Endothelial cell of umbilical vein (primary cell): ENCODE results near the gene INO80D. TPM values are rescaled to one million over a fixed set of nuclear protein-coding genes. Genes with fewer than 3 reads are reported as not detected.

ENCODE experiments used
- BruUV-seq: library from RNA; stranded (reverse); fragments of 400-500 nt; replicated peaks from 2 replicates; lab custom pipeline; 2021; lab: Mats Ljungman, UMichigan
- CTCF ChIA-PET: fragments of 300-600, 350-600 bp; sonication (Branson Sonifier 250); formaldehyde crosslinking; loops from one replicate; lab custom pipeline; 2021; ENCODE audit warnings: antibody characterized with exemption, inconsistent platforms; lab: Charles Lee
- POLR2A ChIA-PET: fragments of 300-600, 350-600 bp; sonication (Branson Sonifier 250); formaldehyde crosslinking; loops from one replicate; lab custom pipeline; 2021; ENCODE audit warnings: antibody characterized with exemption, inconsistent platforms; lab: Charles Lee
- DNase-seq: peaks from one replicate; pipeline ENCODE4 v3.0.0-alpha.2; 2011; ENCODE audit warnings: low read depth, low spot score
- FAIRE-seq: peaks from 2 replicates; lab custom pipeline; 2011; peaks lifted over from hg19 to GRCh38; lab: Jason Lieb, UNC
- H2AFZ ChIP-seq: 2 replicates; pipeline ENCODE4 v1.6.0; 2012; ENCODE audit warnings: low read depth, low read length, control low read depth, inconsistent platforms
- H3K27ac ChIP-seq: 2 replicates; pipeline ENCODE4 v1.5.1; 2011; ENCODE audit warnings: low read depth, mild to moderate bottlenecking, control low read depth, low read length, moderate library complexity; ENCODE audit not compliant: insufficient read depth
- H3K27me3 ChIP-seq, 2 experiments: 2 replicates each; pipeline versions ENCODE4 v1.6.0 to v1.6.1; 2011; ENCODE audit warnings: low read length in 2 of 2, mixed read lengths in 1 of 2; ENCODE audit not compliant: control insufficient read depth in 2 of 2, insufficient read depth in 2 of 2
- H3K36me3 ChIP-seq, 2 experiments: 2 replicates in 1 of 2; 3 replicates in 1 of 2; pipeline ENCODE4 v1.5.1; 2011; ENCODE audit warnings: low read length in 2 of 2, mild to moderate bottlenecking in 1 of 2, moderate library complexity in 1 of 2; ENCODE audit not compliant: control insufficient read depth in 2 of 2, insufficient read depth in 2 of 2; ENCODE audit errors: extremely low read depth in 1 of 2
- H3K4me1 ChIP-seq: 3 replicates; pipeline ENCODE4 v1.5.1; 2011; ENCODE audit warnings: mild to moderate bottlenecking, low read length; ENCODE audit not compliant: control insufficient read depth, insufficient read depth; ENCODE audit errors: extremely low read depth
- H3K4me2 ChIP-seq: 2 replicates; pipeline ENCODE4 v1.6.1; 2011; ENCODE audit warnings: low read length, control low read depth, mixed read lengths; ENCODE audit not compliant: insufficient read depth
- H3K4me3 ChIP-seq, 3 experiments: fragments of 200-600 bp in 1 of 3; sonication (generic), shearing (Covaris generic) in 1 of 3; replicated peaks in 1 of 3; 2 replicates each; pipeline ENCODE4 v1.5.1; 2011 to 2016; ENCODE audit warnings: control low read depth in 3 of 3, low read length in 3 of 3, mild to moderate bottlenecking in 2 of 3, inconsistent platforms in 1 of 3, low read depth in 1 of 3, moderate library complexity in 1 of 3; ENCODE audit not compliant: insufficient read depth in 1 of 3
- H3K79me2 ChIP-seq: 2 replicates; pipeline ENCODE4 v1.6.0; 2012; ENCODE audit warnings: low read length, inconsistent platforms; ENCODE audit not compliant: control insufficient read depth, insufficient read depth
- H3K9ac ChIP-seq: replicated peaks from 2 replicates; pipeline ENCODE3; 2011; ENCODE audit warnings: low read length, control low read depth; ENCODE audit not compliant: insufficient read depth; ENCODE audit errors: extremely low read depth
- H3K9me1 ChIP-seq: replicated peaks from 3 replicates; pipeline ENCODE4 v1.6.0; 2011; ENCODE audit warnings: mild to moderate bottlenecking, low read length; ENCODE audit not compliant: control insufficient read depth, insufficient read depth; ENCODE audit errors: extremely low read depth
- H3K9me3 ChIP-seq: replicated peaks from 2 replicates; pipeline ENCODE4 v1.5.1; 2012; ENCODE audit warnings: low read length, inconsistent platforms; ENCODE audit not compliant: control insufficient read depth, insufficient read depth
- H4K20me1 ChIP-seq: replicated peaks from 2 replicates; pipeline ENCODE3; 2011; ENCODE audit warnings: mild to moderate bottlenecking, low read length; ENCODE audit not compliant: control insufficient read depth, insufficient read depth; ENCODE audit errors: extremely low read depth
- CTCF ChIP-seq, 2 donors: IDR thresholded peaks; 1 replicate in 1 of 2; 2 replicates in 1 of 2; pipeline ENCODE4 v1.5.1; 2011; ENCODE audit warnings: low read length in 2 of 2, mild to moderate bottlenecking in 2 of 2, moderate library complexity in 2 of 2, control low read depth in 1 of 2, inconsistent platforms in 1 of 2, low read depth in 1 of 2; ENCODE audit not compliant: insufficient read depth in 1 of 2; ENCODE audit errors: extremely low read depth in 1 of 2
- GATA2 ChIP-seq: IDR thresholded peaks from 2 replicates; pipeline ENCODE4 v1.7.0; 2011; ENCODE audit warnings: low read depth, mild to moderate bottlenecking, moderate library complexity, mixed read lengths, low read length; ENCODE audit not compliant: insufficient read length, insufficient read depth
- JUN ChIP-seq: IDR thresholded peaks from 2 replicates; pipeline ENCODE4 v1.6.1; 2011; ENCODE audit warnings: borderline replicate concordance, low read depth; ENCODE audit not compliant: insufficient read length, insufficient read depth
- MAX ChIP-seq: IDR thresholded peaks from 2 replicates; pipeline ENCODE4 v1.6.1; 2011; ENCODE audit not compliant: insufficient read depth, insufficient read length
- MYC ChIP-seq: IDR thresholded peaks from one replicate; pipeline ENCODE4 v1.6.1; 2011; ENCODE audit warnings: mild to moderate bottlenecking, low read depth, low read length
- POLR2A ChIP-seq: IDR thresholded peaks from 2 replicates; pipeline ENCODE4 v1.6.1; 2012; ENCODE audit warnings: low read depth, mild to moderate bottlenecking, control low read depth, low read length
- POLR2AphosphoS5 ChIP-seq: IDR thresholded peaks from 2 replicates; pipeline ENCODE4 v1.6.1; 2012; ENCODE audit warnings: low read depth, mild to moderate bottlenecking, control low read depth, low read length, moderate library complexity; ENCODE audit not compliant: insufficient read depth
- dilution Hi-C: fragments of 300-500 bp; cut with MboI; formaldehyde crosslinking; loops from one replicate; pipeline ENCODE4 v1.15.0; 2019; ENCODE audit warnings: low sequenced_read_pairs; ENCODE audit not compliant: extremely low pct_ligation_motif_present
- intact Hi-C: fragments of 100-400 bp; cut with micrococcal nuclease; formaldehyde crosslinking; loops from one replicate; pipeline ENCODE4 v1.10.0; 2022
- polyA plus RNA-seq, 4 experiments: library from polyadenylated mRNA; depleted of rRNA in 3 of 4; stranded (reverse) in 3 of 4; unstranded in 1 of 4; fragments of >200 nt; gene quantifications; 2 replicates each; pipeline versions ENCODE4 v1.2.1 to v1.2.3, GENCODE V29; 2011 to 2012; ENCODE audit warnings: missing spikeins in 1 of 4
- total RNA-seq: library from RNA; stranded (reverse); gene quantifications from 2 replicates; pipeline ENCODE4 v1.2.3, GENCODE V29; 2021

The INO80D gene
- total and polyA plus RNA-seq, 2 donors (not counting 3 experiments of a cell fraction or from before 2014, with no cell fraction given) = 2.9 to 20.3 TPM

GRCh38 chr2:206098471-206098870 is 12.5 kb upstream of the INO80D start:
- DNase-seq (no peak), FAIRE-seq (no peak)
- Histone ChIP-seq H3K9ac (no peak overlapping the region), H3K79me2 (no peaks in the 10 kb centered on the region), H4K20me1 (no peaks in the 10 kb centered on the region), H3K4me1 (no peaks in the 10 kb centered on the region), H2AFZ (no peak overlapping the region), H3K4me3 (no peak overlapping the region), H3K36me3 (no peaks in the 10 kb centered on the region), H3K9me1 (no peaks in the 10 kb centered on the region), H3K27ac (no peak overlapping the region), H3K9me3 (no peaks in the 10 kb centered on the region), H3K27me3 (no peaks in the 10 kb centered on the region), H3K4me2 (no peak overlapping the region)
- ChIA-PET POLR2A (no interaction called here), CTCF (no interaction called here)
- BruUV-seq = no TSS peak
- dilution Hi-C loops = no loop called here
- intact Hi-C loops = no loop called here
- TF ChIP-seq POLR2A (no peak), CTCF (IDR thresholded peaks at IDR 0.05; ENCODE audit: extremely low read depth in 1 of 2, insufficient read depth in 1 of 2, low read depth in 1 of 2, low read length in 2 of 2) (no peak)

- intact Hi-C loops = no loop called here
- BruUV-seq = no TSS peak
- Histone ChIP-seq H3K36me3 (no peaks in the 10 kb centered on the region), H3K4me1 (no peaks in the 10 kb centered on the region), H3K27me3 (no peaks in the 10 kb centered on the region), H3K4me2 (no peak overlapping the region), H3K79me2 (no peaks in the 10 kb centered on the region), H3K9me1 (no peaks in the 10 kb centered on the region), H4K20me1 (no peaks in the 10 kb centered on the region), H2AFZ (no peak overlapping the region), H3K27ac (no peak overlapping the region), H3K9me3 (no peaks in the 10 kb centered on the region), H3K9ac (no peak overlapping the region), H3K4me3 (no peak overlapping the region)
- TF ChIP-seq MYC = no peak
- TF ChIP-seq GATA2 = no peak
- no peak for TF ChIP-seq POLR2AphosphoS5
- TF ChIP-seq JUN = no peak
- no peak for TF ChIP-seq POLR2A
- TF ChIP-seq CTCF (IDR thresholded peaks at IDR 0.05; ENCODE audit: extremely low read depth in 1 of 2, insufficient read depth in 1 of 2, low read depth in 1 of 2, low read length in 2 of 2) = no peak
- no peak for TF ChIP-seq MAX
- dilution Hi-C loops = no loop called here
- ChIA-PET POLR2A (no interaction called here), CTCF (interaction anchor here (0.9 to 3.4 kb wide), 7 partner anchors 9 to 99 kb away, joined by 3 to 10 read pairs (median 5); partner anchors contain the start of gene INO80D)
- no peak for FAIRE-seq
- no peak for DNase-seq
These were observed 10.9 kb upstream of the INO80D start for GRCh38 chr2:206096876-206097275.
